Activated naive CD8-positive, alpha-beta T cell treated with anti-CD3 and anti-CD28 coated beads, Interleukin-2, amount 10 ng/mL, durations not matched to agents 7 days and 5 days (primary cell): ENCODE data around the gene FAT1. TPM values are rescaled to one million over a fixed set of nuclear protein-coding genes. Genes with fewer than 3 reads are reported as not detected.

Source experiments
- ATAC-seq: fragments of 150-1000 bp; cut with Tn5 transposase; one replicate; pipeline ENCODE4 v1.10.0; 2021; ENCODE audit warnings: low read depth, moderate library complexity
- POLR2A ChIA-PET: fragments of 350-600 bp; sonication (Branson Sonifier 250); formaldehyde crosslinking; loops from one replicate; lab custom pipeline; 2021; ENCODE audit warnings: antibody characterized with exemption; lab: Charles Lee
- DNase-seq: peaks from one replicate; pipeline ENCODE4 v3.0.0; 2021
- H3K27ac Mint-ChIP-seq: one replicate; pipeline ENCODE4 v1.8.0; 2022; ENCODE audit warnings: mild to moderate bottlenecking, mixed read lengths
- H3K27me3 Mint-ChIP-seq: one replicate; pipeline ENCODE4 v1.8.0; 2022; ENCODE audit warnings: mild to moderate bottlenecking, moderate library complexity, mixed read lengths
- H3K36me3 Mint-ChIP-seq: one replicate; pipeline ENCODE4 v1.8.0; 2021; ENCODE audit warnings: mild to moderate bottlenecking, mixed read lengths
- H3K4me1 Mint-ChIP-seq: one replicate; pipeline ENCODE4 v1.8.0; 2021; ENCODE audit warnings: mixed read lengths
- H3K4me3 Mint-ChIP-seq: one replicate; pipeline ENCODE4 v1.8.0; 2022; ENCODE audit warnings: mild to moderate bottlenecking, moderate library complexity, mixed read lengths
- H3K9me3 Mint-ChIP-seq: one replicate; pipeline ENCODE4 v1.8.0; 2021; ENCODE audit warnings: mixed read lengths
- total RNA-seq, 2 experiments: library from RNA; stranded (reverse); gene quantifications; one replicate each; pipeline ENCODE4 v1.2.3, GENCODE V29; 2021

FAT1 gene
- total RNA-seq, 2 experiments from 2014 or later, result not detected

DNA sequence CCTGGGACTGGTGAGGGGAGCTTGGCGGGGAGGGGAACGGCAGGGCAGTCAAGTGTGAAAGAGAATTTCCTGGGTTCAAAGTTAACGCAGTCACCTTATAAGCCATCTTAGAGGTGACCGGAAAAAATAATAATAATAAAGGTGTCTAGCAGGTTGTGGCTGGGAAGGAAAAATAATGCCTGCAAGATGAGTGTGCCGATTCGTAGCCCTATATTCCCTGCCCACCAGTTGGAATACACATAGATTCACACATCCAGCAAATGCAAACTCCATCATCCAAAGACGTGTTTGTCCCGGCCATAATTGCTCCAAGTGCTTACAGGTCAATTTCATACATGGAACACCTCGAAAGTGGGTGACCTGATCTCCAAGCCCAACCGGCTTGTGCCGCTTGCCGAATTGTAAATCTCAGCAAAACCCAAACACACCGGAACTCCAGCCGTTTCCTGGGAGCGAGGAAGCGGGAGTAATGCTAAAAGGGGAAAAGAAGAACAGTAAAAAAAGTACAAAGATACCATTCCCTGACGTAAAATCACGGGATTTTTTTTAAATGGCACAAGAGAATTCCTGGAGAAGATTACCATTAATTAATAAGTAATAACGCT lies 1.3 kb upstream of the FAT1 start:
- Mint-ChIP-seq H3K4me3 (peak overlapping the region; percentile 54), H3K9me3 (peaks cover 2% of the 10 kb centered on the region), H3K27ac (peak overlapping the region; percentile 46), H3K36me3 (peaks cover 1% of the 10 kb centered on the region), H3K4me1 (peaks cover 11% of the 10 kb centered on the region), H3K27me3 (peaks cover 54% of the 10 kb centered on the region)
- DNase-seq (no peak), ATAC-seq (no peak)
- POLR2A ChIA-PET, result no interaction called here

DNA sequence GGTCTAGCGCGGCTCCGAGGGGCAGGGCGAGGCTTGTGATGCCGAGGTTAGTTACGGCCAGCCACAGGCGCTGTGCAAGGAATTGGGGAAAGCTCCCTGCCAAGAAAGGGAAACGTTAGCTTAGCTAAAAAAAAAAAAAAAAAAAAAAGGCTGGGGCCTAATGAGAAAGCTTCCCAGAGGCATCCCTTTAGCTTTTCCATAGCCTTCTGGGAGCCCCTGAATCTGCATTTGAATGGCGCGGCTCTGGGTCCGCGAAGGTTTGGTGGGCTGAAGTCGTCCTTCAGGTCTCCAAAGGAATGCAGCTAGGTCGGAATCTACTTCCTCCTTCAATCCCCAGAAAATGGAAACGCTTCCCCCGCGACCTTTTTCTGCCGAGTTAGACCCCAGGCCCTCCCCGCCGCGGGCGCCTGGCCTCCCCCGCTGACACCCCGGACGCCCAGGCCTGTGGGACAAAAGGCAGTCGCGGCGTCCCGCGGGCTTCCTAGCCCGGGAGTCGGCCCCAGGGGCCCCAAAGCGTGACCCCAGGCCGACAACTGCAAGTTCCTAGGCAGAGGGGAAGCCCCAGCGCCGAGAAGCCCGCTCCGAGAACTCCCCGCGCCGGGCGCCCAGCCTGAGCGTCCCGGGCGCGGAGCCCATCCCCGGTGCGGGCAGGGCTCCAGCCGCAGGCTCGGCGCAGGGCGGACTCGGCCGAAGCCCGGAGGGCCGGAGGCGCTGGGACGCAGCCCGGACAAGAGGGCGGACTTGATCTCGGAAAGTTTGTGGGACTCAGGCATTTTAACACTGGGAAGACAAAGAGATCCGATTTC lies 605 bp upstream of the FAT1 start:
- Mint-ChIP-seq H3K9me3 (peaks cover 2% of the 10 kb centered on the region), H3K27me3 (peaks cover 54% of the 10 kb centered on the region), H3K36me3 (peaks cover 1% of the 10 kb centered on the region), H3K4me3 (peak overlapping the region; percentile 54), H3K4me1 (peaks cover 11% of the 10 kb centered on the region), H3K27ac (no peak overlapping the region)
- POLR2A ChIA-PET, result no interaction called here
- peak; percentile 37 for DNase-seq
- ATAC-seq, result no peak

DNA sequence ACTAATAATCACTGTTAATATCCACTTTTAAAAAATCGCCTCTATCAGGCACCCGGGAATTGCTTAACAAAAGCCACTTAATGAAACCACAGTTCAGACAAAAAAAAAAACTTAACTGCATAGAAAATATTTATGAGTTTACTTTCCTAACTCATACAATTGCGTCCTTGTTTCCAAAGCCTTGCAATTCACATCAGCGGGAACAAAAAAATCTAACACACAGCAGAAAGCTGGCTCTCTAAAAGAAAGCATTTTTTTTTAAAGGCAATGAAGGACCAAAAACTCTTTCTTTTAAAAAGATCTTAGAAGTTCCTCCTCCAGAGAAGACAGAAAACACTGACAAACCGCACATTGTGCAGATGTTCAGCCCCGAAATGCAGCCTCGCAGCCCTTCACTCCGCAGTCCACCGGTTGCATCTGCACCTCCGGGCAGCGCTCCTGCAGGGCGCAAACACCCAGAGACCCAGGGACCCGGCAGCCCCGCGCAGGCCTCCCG lies 812 bp downstream of the FAT1 start:
- H3K9me3 Mint-ChIP-seq, result peaks cover 2% of the 10 kb centered on the region
- peak overlapping the region; percentile 54 for H3K4me3 Mint-ChIP-seq
- POLR2A ChIA-PET, result no interaction called here
- H3K27me3 Mint-ChIP-seq, result peaks cover 44% of the 10 kb centered on the region
- peak overlapping the region; percentile 21 for H3K27ac Mint-ChIP-seq
- peaks cover 11% of the 10 kb centered on the region for H3K4me1 Mint-ChIP-seq
- ATAC-seq (no peak), DNase-seq (no peak)
- H3K36me3 Mint-ChIP-seq, result peaks cover 1% of the 10 kb centered on the region

DNA sequence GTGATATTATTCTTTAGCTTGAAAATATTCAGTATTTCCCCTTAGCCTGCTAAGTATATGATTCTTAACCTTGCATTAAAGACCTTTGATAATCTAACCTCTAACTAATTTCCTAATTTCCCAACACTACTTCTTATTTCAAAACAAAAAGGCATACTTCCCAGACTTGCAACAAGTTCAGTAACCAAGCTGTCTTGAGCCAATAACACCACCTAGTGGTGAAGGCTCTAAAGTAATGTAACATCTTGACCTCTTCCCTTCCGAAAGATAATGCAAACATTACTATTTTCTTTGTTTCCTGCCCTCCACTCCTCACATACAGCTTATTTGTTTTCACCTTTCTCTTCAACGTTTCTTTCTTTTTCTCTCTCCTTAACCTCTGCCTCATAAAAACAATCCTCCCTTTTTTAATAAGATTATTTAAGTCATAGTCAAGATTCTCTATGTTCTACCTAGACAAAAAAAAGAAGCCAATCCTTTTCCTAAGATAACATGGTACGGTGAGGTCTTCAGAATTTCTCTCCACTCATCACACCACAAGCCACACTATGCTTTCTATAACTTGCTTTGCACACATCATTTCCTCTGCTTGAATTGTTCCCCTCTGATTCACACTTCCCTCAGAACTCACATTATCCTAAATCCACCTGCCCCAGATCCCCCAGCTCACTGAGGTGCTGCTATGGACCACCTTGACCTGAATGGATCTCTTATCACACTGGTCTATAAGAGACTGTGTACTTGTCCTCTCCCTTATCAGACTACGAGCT lies 3.5 kb downstream of the FAT1 start:
- peaks cover 5% of the 10 kb centered on the region for H3K9me3 Mint-ChIP-seq
- POLR2A ChIA-PET, result no interaction called here
- peaks cover 1% of the 10 kb centered on the region for H3K36me3 Mint-ChIP-seq
- H3K27me3 Mint-ChIP-seq, result peaks cover 22% of the 10 kb centered on the region
- no peak overlapping the region for H3K27ac Mint-ChIP-seq
- DNase-seq (no peak), ATAC-seq (no peak)
- H3K4me1 Mint-ChIP-seq, result peaks cover 9% of the 10 kb centered on the region
- H3K4me3 Mint-ChIP-seq, result no peak overlapping the region

DNA sequence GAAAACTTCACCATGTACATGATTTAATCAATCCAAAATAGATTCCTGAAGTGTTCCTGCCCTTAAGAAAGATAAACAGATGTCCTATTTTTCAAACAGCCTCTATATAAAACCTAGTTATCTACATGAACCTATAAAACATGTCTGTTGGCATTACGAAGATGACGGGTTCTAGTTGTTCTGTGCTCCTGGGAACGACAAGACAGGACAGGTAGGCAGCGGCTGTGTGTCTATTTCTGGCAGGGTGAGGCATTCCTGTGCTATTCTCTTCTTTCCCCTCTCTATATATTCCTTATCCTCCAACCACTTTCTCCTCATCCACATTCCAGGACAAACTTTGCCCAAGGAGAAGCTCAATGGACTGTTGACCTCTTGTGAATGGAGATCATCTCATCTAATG lies 6.1 kb downstream of the FAT1 start:
- POLR2A ChIA-PET, result no interaction called here
- Mint-ChIP-seq H3K9me3 (peaks cover 5% of the 10 kb centered on the region), H3K36me3 (no peaks in the 10 kb centered on the region), H3K4me1 (no peaks in the 10 kb centered on the region), H3K4me3 (no peak overlapping the region), H3K27ac (no peak overlapping the region), H3K27me3 (peaks cover 9% of the 10 kb centered on the region)
- no peak for DNase-seq
- ATAC-seq, result no peak

DNA sequence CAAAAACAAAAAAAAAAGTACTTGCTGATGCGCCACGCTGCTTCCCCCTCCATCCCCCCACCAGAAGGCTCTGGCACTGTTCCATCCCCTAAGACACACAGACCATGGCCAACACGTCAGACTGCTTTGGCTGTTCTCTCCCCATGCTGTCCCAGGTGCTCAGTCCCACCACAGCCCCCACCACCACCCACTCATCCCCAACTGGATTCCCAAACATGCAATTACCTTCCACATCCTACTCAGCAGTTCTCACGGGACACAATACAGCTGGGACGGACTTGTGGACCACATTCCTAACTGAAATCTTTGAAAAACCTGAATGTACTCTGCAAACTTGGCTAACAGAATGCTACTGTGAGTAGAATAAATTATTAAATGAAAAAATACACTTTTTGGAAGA lies 8.6 kb downstream of the FAT1 start:
- no peak for ATAC-seq
- DNase-seq, result no peak
- no peaks in the 10 kb centered on the region for H3K27me3 Mint-ChIP-seq
- H3K4me1 Mint-ChIP-seq, result no peaks in the 10 kb centered on the region
- H3K4me3 Mint-ChIP-seq, result no peak overlapping the region
- H3K36me3 Mint-ChIP-seq, result no peaks in the 10 kb centered on the region
- H3K9me3 Mint-ChIP-seq, result peaks cover 5% of the 10 kb centered on the region
- POLR2A ChIA-PET, result no interaction called here
- no peak overlapping the region for H3K27ac Mint-ChIP-seq

DNA sequence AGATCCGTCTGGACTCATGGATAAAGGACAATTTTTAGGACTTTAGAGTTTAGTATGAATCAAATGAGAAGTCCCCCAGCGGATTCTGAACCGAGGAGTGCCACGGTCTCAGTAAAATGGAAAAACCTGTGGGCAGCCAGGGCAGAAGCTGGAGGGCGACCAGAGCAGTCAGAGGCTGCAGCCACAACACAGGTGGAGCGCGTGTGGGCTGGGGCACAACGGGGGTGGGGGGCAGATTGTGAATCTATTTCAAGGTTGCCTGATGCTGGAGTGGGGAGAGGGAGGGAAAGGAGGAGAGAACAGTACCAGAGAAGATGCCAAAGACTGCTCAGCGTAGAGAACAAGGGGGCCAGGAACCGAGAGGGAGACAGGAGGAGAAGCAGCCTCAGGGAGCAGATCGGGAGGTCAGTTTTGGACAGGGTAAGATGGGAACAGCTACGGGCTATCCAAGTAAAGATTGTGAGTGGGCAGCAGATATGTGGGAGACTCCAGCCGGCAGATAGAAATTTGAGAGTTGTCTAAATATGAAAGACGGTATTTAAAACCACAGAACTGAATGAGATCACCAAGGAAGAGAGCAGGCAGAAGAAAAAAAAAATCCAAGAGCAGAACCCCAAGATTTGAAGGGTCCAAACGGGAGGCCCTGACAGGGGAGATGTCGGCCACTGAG lies 9.5 kb downstream of the FAT1 start:
- POLR2A ChIA-PET, result no interaction called here
- Mint-ChIP-seq H3K9me3 (peaks cover 5% of the 10 kb centered on the region), H3K36me3 (no peaks in the 10 kb centered on the region), H3K27me3 (no peaks in the 10 kb centered on the region), H3K27ac (no peak overlapping the region), H3K4me3 (no peak overlapping the region), H3K4me1 (no peaks in the 10 kb centered on the region)
- ATAC-seq (no peak), DNase-seq (no peak)

DNA sequence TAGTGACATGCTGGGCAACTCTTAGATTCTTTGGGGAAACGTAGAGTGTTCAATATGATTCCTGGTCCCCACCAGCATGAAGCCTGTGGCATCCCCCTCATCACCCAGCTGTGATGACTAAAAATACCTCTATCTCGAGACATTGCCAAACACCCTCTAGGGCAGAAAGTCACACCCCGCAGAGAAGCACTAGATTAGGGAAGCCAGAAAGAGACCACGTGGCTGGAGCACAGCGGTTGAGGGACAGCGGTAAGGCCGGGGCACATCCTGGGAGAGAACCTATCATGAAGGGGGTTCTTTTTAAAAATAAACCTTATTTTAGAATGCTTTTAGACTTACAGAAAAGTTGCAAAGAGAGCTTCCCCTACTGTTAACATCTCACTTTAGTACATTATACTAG lies 11.0 kb downstream of the FAT1 start:
- no peak for ATAC-seq
- POLR2A ChIA-PET, result no interaction called here
- Mint-ChIP-seq H3K36me3 (no peaks in the 10 kb centered on the region), H3K4me1 (no peaks in the 10 kb centered on the region), H3K27ac (no peak overlapping the region), H3K4me3 (no peak overlapping the region), H3K9me3 (peaks cover 4% of the 10 kb centered on the region), H3K27me3 (no peaks in the 10 kb centered on the region)
- DNase-seq, result no peak

DNA sequence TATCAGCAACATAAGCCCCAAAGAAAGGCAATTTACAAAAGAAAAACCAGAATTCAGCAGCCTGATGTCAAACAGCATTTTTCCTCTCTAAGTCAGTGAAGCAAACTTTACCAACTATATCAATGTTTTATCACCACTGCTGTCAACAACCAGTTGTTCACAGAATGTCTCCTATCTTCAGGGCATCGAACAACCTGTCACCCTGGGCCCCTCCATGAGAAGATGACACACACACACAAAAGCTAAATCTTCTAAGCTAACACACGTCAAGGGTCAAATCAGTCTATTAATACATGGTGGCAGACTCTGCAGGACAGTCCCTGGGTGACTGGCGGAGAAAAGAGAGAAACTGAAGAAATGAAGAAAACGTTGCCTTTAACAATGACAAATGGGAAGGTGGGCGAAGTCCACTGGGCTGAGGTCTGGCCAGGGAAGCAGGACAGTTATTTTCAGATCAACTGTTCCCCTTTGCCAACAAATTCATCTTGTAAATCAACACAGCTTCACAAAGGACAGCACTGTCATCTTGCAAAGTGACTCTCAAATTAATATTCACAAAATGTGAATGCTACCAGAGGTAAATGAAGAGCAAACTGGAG lies 13.0 kb downstream of the FAT1 start:
- Mint-ChIP-seq H3K27me3 (no peaks in the 10 kb centered on the region), H3K4me1 (no peaks in the 10 kb centered on the region), H3K27ac (no peak overlapping the region), H3K4me3 (no peak overlapping the region), H3K36me3 (no peaks in the 10 kb centered on the region), H3K9me3 (no peaks in the 10 kb centered on the region)
- no peak for DNase-seq
- no peak for ATAC-seq
- POLR2A ChIA-PET, result no interaction called here

DNA sequence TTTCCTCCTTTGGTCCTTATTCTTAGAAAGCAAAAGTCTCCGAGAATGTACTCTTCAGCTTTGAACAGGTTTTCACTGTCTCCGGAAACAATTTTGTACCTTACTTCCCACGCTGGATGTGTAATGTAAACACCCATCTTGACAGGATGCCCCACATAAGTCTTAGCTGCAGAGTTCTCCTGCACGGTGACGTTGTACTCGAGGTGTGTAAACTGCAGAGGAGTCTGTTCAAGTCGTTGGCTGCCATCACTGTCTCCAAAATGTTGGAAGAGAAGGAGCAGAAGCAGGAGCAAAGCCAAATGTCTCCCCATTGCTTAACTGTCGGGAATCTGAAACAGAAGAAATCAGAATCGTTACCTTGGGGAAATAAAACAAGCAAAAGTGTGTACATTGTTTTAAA lies 14.1 kb downstream of the FAT1 start:
- no peak for ATAC-seq
- no peaks in the 10 kb centered on the region for H3K9me3 Mint-ChIP-seq
- no peak overlapping the region for H3K4me3 Mint-ChIP-seq

DNA sequence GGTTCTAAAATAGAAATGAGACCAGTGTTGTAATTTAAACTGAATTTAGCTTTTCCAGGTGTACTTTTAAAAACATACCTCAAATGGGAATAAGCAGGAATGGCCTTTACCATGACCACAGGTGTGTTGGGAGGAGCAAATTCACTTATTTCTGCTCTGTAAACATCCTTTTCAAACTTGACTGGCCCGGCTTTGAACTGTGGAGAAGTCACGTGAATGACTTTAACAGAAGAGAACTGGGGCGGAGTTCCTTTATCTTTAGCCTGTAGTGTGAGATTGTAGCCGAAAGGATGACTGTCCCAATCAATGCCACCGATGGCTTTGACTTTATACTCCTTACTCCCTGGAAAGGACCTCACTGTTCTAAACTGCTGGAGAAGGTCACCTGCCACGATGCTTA lies 15.1 kb downstream of the FAT1 start:
- ATAC-seq (no peak), DNase-seq (no peak)
- H3K27ac Mint-ChIP-seq, result no peak overlapping the region
- no peaks in the 10 kb centered on the region for H3K36me3 Mint-ChIP-seq
- H3K4me1 Mint-ChIP-seq, result no peaks in the 10 kb centered on the region
- H3K27me3 Mint-ChIP-seq, result no peaks in the 10 kb centered on the region
- POLR2A ChIA-PET, result no interaction called here
- no peaks in the 10 kb centered on the region for H3K9me3 Mint-ChIP-seq
- H3K4me3 Mint-ChIP-seq, result no peak overlapping the region

More for the DNA sequence above, 14.1 kb downstream of the FAT1 start:
- no peaks in the 10 kb centered on the region for H3K4me1 Mint-ChIP-seq
- POLR2A ChIA-PET, result no interaction called here
- DNase-seq, result no peak
- no peaks in the 10 kb centered on the region for H3K27me3 Mint-ChIP-seq
- no peak overlapping the region for H3K27ac Mint-ChIP-seq
- H3K36me3 Mint-ChIP-seq, result no peaks in the 10 kb centered on the region

DNA sequence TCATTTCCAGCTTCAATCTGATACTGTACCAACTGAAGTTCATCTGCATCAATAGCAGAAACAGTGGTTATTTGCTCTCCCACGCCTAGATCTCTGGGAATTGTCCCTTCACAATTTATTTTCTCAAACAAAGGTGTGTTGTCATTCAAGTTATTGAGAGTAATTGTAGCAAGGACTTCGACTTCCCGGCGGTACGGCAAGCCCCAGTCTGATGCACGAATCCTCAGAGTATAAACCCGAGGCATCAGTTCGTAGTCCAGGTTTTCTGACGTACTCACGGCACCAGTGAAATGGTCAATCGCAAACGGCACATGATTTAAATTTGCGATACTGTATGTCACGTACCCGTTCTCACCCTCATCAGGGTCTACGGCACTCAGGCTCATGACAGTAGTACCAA lies 15.7 kb downstream of the FAT1 start:
- no peaks in the 10 kb centered on the region for H3K27me3 Mint-ChIP-seq
- H3K36me3 Mint-ChIP-seq, result no peaks in the 10 kb centered on the region
- no peak overlapping the region for H3K27ac Mint-ChIP-seq
- H3K9me3 Mint-ChIP-seq, result peaks cover 1% of the 10 kb centered on the region
- POLR2A ChIA-PET, result no interaction called here
- no peak overlapping the region for H3K4me3 Mint-ChIP-seq
- no peak for DNase-seq
- no peak for ATAC-seq
- no peaks in the 10 kb centered on the region for H3K4me1 Mint-ChIP-seq

DNA sequence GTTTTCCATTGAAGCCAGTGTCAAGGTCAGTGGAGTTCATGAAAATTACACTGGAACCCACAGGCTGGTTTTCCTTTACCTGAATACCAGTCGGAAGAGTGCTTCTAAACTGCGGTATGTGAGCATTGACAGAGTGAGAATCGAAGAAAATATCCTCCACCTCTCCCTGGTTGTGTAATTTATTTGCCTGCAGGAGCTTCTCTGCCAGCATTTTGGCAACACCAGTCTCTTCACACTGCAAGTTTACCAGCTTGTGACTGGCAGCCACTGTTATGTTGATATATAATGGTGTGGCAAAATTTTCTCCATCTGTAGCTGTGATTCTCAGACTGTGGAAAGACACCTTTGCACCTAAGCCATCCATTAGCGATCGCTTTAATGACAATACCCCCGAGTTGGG lies 16.1 kb downstream of the FAT1 start:
- DNase-seq (no peak), ATAC-seq (no peak)
- H3K9me3 Mint-ChIP-seq, result peaks cover 2% of the 10 kb centered on the region
- no peaks in the 10 kb centered on the region for H3K36me3 Mint-ChIP-seq
- no peaks in the 10 kb centered on the region for H3K4me1 Mint-ChIP-seq
- no peak overlapping the region for H3K27ac Mint-ChIP-seq
- no peak overlapping the region for H3K4me3 Mint-ChIP-seq
- H3K27me3 Mint-ChIP-seq, result no peaks in the 10 kb centered on the region
- POLR2A ChIA-PET, result no interaction called here
